Mammary epithelial cell (primary cell): ENCODE measurements around the gene FEZ2.

Source experiments
- CTCF ChIP-seq, 2 donors: IDR thresholded peaks in 1 of 2; conservative IDR thresholded peaks in 1 of 2; 2 replicates each; pipeline ENCODE4 v1.5.1; 2011 to 2012; ENCODE audit warnings: inconsistent platforms in 2 of 2, low read length in 2 of 2, mild to moderate bottlenecking in 2 of 2, control low read depth in 1 of 2, low read depth in 1 of 2; ENCODE audit not compliant: insufficient read depth in 1 of 2; ENCODE audit errors: extremely low read depth in 1 of 2
- EZH2 ChIP-seq: IDR thresholded peaks from 2 replicates; pipeline ENCODE4 v1.6.1; 2012; ENCODE audit warnings: low read length, inconsistent platforms, borderline replicate concordance

GRCh38 chr2:36609507-36609906, 11.5 kb upstream of the FEZ2 start:
- no peak for TF ChIP-seq CTCF (conservative IDR thresholded peaks at IDR 0.05 in 1 of 2, IDR thresholded peaks at IDR 0.05 in 1 of 2; ENCODE audit: extremely low read depth in 1 of 2, insufficient read depth in 1 of 2, low read depth in 1 of 2, low read length in 2 of 2)
- TF ChIP-seq EZH2: no peak
